ENCODE data around the gene FRMPD1.

GRCh38 chr9:37730256-37730655, 79.5 kb downstream of the FRMPD1 start:
- TF ChIP-seq CTCF (IDR thresholded peaks at IDR 0.05) (no peak), POLR2A (IDR thresholded peaks at IDR 0.05) (no peak)
